Adrenal gland (tissue), 12 donors: ENCODE results near the gene MMP23B. TPM values are rescaled to one million over a fixed set of nuclear protein-coding genes. Genes with fewer than 3 reads are reported as not detected.

Experiments used
- DNase-seq, 7 donors: peaks; one replicate each; pipeline ENCODE4 v3.0.0-alpha.2; 2019 to 2020
- H3K27ac ChIP-seq, 5 donors: fragments of 200-600 bp; sonication (generic) in 4 of 5; 1 replicate in 3 of 5; 2 replicates in 2 of 5; pipeline versions ENCODE4 v1.5.1 to v1.8.0; 2016 to 2020; ENCODE audit warnings: mild to moderate bottlenecking in 1 of 5
- H3K27me3 ChIP-seq: fragments of 200-600 bp; 2 replicates; pipeline ENCODE4 v1.8.0; 2021
- H3K36me3 ChIP-seq, 2 donors: fragments of 200-600 bp; replicated peaks in 1 of 2; 1 replicate in 1 of 2; 2 replicates in 1 of 2; pipeline versions ENCODE4 v1.5.1 to v1.8.0; 2018 to 2022
- H3K4me1 ChIP-seq, 2 donors: fragments of 200-600 bp; replicated peaks in 1 of 2; 1 replicate in 1 of 2; 2 replicates in 1 of 2; pipeline versions ENCODE4 v1.5.1 to v1.8.0; 2018 to 2021
- H3K4me3 ChIP-seq, 4 donors: fragments of 200-600 bp; sonication (generic) in 3 of 4; one replicate each; pipeline ENCODE4 v1.5.1; 2016 to 2018
- H3K9me3 ChIP-seq, 3 donors: fragments of 200-600 bp; sonication (generic) in 1 of 3; replicated peaks in 1 of 3; 1 replicate in 2 of 3; 2 replicates in 1 of 3; pipeline versions ENCODE4 v1.5.1 to v1.8.0; 2016 to 2021
- CTCF ChIP-seq, 6 experiments: fragments of 450-650 bp in 4 of 6; fragments of 200-600 bp in 2 of 6; sonication (generic) in 1 of 6; IDR thresholded peaks; 1 replicate in 5 of 6; 2 replicates in 1 of 6; pipeline versions ENCODE4 v1.5.1 to v1.8.0; 2016 to 2021; ENCODE audit warnings: antibody characterized with exemption in 6 of 6, mild to moderate bottlenecking in 2 of 6, moderate library complexity in 1 of 6
- POLR2A ChIP-seq, 2 donors: fragments of 450-650 bp; IDR thresholded peaks; one replicate each; pipeline ENCODE4 v1.6.1; 2017; ENCODE audit warnings: antibody characterized with exemption in 2 of 2, mild to moderate bottlenecking in 2 of 2, moderate library complexity in 1 of 2
- WGBS, 4 donors: extraction: QIAGEN DNeasy Blood & Tissue Kit in 2 of 4; methylation state at CpG; one replicate each; pipeline versions ENCODE4 v1.1.5 to v1.1.7; 2013 to 2017; 5-methylcytosine and 5-hydroxymethylcytosine counted together
- intact Hi-C, 2 donors: fragments of 100-400 bp; cut with DNase I; formaldehyde crosslinking; loops; one replicate each; pipeline versions ENCODE4 v1.14.1 to v1.15.0; 2022 to 2023
- polyA plus RNA-seq, 3 donors: library from polyadenylated mRNA; stranded (reverse); fragments of 200-250 nt in 2 of 3; fragments of 350-450 nt in 1 of 3; fragmentation: Illumina TruSeq in 1 of 3; extraction: RNeasy Lipid Tissue Mini Kit (QIAGEN cat#74804) in 1 of 3; gene quantifications; one replicate each; pipeline ENCODE4 v1.2.3, GENCODE V29; 2013 to 2014
- total RNA-seq, 9 donors: library from RNA; depleted of rRNA in 4 of 9; stranded (reverse); fragments of >200 nt in 4 of 9; fragments of 120-200 nt in 1 of 9; fragmentation: NEBNext Ultra II Directional in 1 of 9; extraction: Animal tissue kit (Norgen Biotek cat#: 25700) in 1 of 9; gene quantifications; one replicate each; pipeline versions ENCODE4 v1.1.0 to v1.2.4, GENCODE V29; 2013 to 2023
- donor health status: healthy with polysubstance abuse.
- donor health status: Bipolar disorder and iron deficiency.
- donor health status: DM: yes; HTN: yes; CAD: no.
- donor health status: DM: no; HTN: no; CAD: no.
- donor health status: DM: no; HTN: no; CAD: no.
- donor health status: DM: yes; HTN: yes; CAD: no.

MMP23B gene
- total and polyA plus RNA-seq, 12 donors: 1.6 to 28.0 (median 9.8) TPM; not detected in 1

GRCh38 chr1:1609822-1610485 lies 22.0 kb upstream of the MMP23B start:
- no peaks in the 10 kb centered on the region for H3K27me3 ChIP-seq
- intact Hi-C loops: no loop called here
- no peak overlapping the region for H3K4me3 ChIP-seq
- H3K27ac ChIP-seq: no peak overlapping the region
- peaks cover 15 to 29% of the 10 kb centered on the region in 2 donors for H3K4me1 ChIP-seq
- no peaks in the 10 kb centered on the region for H3K36me3 ChIP-seq
- 66 to 74% (median 72%) methylated on average over 8 to 12 of the region's 12 CpGs for WGBS, 4 donors
- H3K9me3 ChIP-seq: no peaks in the 10 kb centered on the region
- TF ChIP-seq POLR2A (IDR thresholded peaks at IDR 0.05) (no peak), CTCF (IDR thresholded peaks at IDR 0.05) (no peak)
- DNase-seq: peak in 1 of 7 donors; percentile 5

- DNase-seq: peak in 1 of 7 donors; percentile 15
- 53 to 74% (median 62%) methylated on average over 4 to 9 of the region's 9 CpGs for WGBS, 4 donors
- intact Hi-C loops: no loop called here
- Histone ChIP-seq H3K36me3 (no peaks in the 10 kb centered on the region), H3K4me1 (peaks cover 15 to 29% of the 10 kb centered on the region in 2 donors), H3K27me3 (no peaks in the 10 kb centered on the region), H3K9me3 (no peaks in the 10 kb centered on the region), H3K27ac (peak overlapping the region in 4 of 5 donors; percentile 39 to 81 (median 62)), H3K4me3 (no peak overlapping the region)
- no peak for TF ChIP-seq CTCF (IDR thresholded peaks at IDR 0.05)
- no peak for TF ChIP-seq POLR2A (IDR thresholded peaks at IDR 0.05)
Measured at GRCh38 chr1:1610796-1611195, 21.2 kb upstream of the MMP23B start.

GRCh38 chr1:1612104-1612400 lies 19.9 kb upstream of the MMP23B start:
- H3K27ac ChIP-seq: peak overlapping the region in 3 of 5 donors; percentile 20 to 71 (median 48)
- peaks cover 23 to 37% of the 10 kb centered on the region in 2 donors for H3K4me1 ChIP-seq
- no peaks in the 10 kb centered on the region for H3K36me3 ChIP-seq
- DNase-seq: no peak
- H3K9me3 ChIP-seq: no peaks in the 10 kb centered on the region
- H3K27me3 ChIP-seq: no peaks in the 10 kb centered on the region
- intact Hi-C loops: no loop called here
- no peak for TF ChIP-seq POLR2A (IDR thresholded peaks at IDR 0.05)
- TF ChIP-seq CTCF (IDR thresholded peaks at IDR 0.05): no peak
- 87 to 93% (median 90%) methylated on average over 3 of the region's 3 CpGs for WGBS, 4 donors
- H3K4me3 ChIP-seq: no peak overlapping the region

GRCh38 chr1:1613509-1614082 lies 18.4 kb upstream of the MMP23B start:
- H3K9me3 ChIP-seq: no peaks in the 10 kb centered on the region
- H3K27ac ChIP-seq: peak overlapping the region; percentile 99 to 100 (median 100)
- 36 to 52% (median 44%) methylated on average over 11 of the region's 11 CpGs for WGBS, 4 donors
- DNase-seq: peak in 1 of 7 donors; percentile 9
- intact Hi-C loops: no loop called here
- no peaks in the 10 kb centered on the region for H3K27me3 ChIP-seq
- no peak for TF ChIP-seq CTCF (IDR thresholded peaks at IDR 0.05)
- no peak for TF ChIP-seq POLR2A (IDR thresholded peaks at IDR 0.05)
- H3K4me3 ChIP-seq: peak overlapping the region in 1 of 4 donors; percentile 100
- peaks cover 0 to 8% of the 10 kb centered on the region in 2 donors for H3K36me3 ChIP-seq
- H3K4me1 ChIP-seq: peaks cover 23 to 42% of the 10 kb centered on the region in 2 donors
